ENCODE data around the gene JAKMIP2.
"Not testable (repeated sequence)": the region's sequence is repeated elsewhere in the genome, so short reads cannot be mapped to it uniquely, and the experiment has no call there.

JAKMIP2 gene

DNA sequence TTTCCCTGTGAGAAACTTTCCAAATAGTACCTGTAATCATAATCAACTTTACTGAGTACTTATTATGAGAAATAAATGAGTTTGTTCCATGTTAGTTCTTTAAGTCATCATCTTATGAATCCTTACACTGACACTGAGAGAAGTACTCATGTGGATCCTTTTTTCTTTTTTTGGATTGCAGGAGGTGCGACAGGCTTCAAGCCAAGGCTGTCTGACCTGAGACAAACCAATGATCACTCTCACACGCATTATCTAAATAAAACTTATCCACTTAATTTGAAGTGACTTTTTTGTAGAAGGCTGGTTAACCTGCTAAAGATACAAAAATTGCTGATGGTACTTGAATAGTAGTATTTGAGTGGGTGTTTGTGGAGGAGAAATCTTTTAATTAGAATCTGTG lies 39.5 kb downstream of the JAKMIP2 start:
- DNase-seq, result no peak

DNA sequence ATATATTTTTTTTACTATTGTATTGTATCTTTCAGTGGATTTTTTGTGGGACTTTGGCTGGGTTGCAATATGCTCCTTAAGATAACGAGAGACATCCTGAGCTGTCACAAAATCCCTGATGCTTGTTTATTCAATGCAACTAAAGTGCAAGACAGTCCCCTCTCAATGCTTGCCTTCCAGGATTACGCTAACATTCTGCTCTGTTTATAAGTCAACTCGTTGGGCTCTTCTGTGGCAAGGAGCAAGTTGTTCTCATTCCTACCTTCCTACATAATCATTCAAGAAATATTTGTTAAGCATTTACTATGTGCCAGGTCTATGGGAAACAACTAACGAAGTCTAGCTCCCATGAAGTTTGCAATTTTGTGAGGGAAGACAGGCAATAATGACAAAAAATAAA lies 40.4 kb downstream of the JAKMIP2 start:
- DNase-seq, result no peak

DNA sequence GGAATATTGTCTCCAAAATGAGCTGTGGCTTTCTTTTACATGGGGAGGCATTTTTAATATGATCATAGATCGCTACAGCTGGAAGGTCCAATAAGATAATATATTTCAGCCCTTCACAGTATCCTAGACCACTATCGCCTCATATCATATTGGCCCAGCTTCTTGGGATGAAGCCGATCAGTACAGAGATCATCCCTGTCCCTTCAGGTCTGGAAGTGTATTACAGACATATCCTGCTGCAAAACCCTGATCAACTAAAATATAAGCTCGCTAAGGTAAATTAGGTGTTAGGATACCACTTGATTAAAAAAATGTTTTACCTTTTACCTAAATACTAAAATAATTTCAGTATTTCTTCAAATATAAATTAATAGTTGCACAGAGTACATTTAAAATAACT lies 41.7 kb downstream of the JAKMIP2 start:
- no peak for DNase-seq

DNA sequence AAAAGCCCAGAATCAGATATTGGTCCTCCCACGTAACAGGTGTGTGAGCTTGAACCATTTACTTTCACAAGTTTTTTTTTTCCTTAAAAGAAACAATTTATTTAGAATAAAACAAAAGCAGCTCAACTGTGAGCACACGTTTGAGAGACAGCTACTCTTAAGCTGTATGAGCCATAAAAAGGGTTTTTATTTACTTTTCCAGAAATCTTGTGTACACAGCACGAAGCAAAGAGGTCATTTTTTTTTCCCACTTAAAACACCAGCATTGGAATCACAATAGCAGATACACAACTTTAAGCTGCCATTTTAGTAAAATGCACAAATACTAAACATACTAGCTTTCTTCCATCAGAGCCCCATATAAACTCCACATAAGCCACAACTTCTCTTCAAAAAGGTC lies 44.6 kb downstream of the JAKMIP2 start:
- no peak for DNase-seq

DNA sequence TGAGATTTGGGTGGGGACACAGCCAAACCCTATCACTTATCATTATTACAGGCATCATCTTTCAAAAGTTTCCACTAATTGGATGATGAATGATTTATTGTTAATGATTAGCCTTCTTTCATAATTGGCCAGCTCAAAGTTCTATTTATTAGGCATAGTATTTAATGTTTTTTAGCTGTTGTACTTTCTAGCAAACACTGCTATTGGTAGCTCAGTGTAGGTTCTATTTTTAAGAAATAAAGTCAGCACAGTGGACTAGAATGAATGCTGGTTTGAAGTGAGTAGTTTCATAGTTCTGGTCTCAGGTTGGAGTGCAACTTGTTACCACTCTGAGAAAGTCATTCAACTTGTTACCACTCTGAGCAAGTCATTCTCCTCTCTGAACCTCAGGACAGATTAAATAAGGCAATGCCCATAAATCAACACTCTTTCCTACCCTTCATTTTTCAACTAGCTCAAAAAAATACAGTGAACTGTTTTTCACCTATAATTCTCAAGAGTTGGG lies 46.9 kb downstream of the JAKMIP2 start:
- no peak for DNase-seq

DNA sequence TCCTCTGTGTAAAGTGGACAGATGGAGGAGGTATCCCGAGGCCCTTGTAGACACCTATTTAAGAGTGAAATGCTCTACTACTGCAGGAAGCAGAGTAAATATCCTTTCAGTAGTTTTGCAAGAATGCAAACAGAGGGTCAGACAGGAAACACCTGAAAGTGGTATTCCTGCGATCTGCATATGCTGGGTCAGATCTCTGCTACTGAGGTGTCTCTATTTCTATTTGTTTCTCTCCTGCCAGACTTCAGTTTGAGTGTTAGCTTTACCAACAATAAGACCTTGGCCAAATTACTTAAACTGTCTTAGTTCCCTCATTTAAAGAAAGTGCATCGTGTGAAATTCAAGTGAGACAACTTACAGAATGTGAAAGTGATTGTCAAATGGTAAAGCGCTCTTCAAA lies 47.6 kb downstream of the JAKMIP2 start:
- no peak for DNase-seq

DNA sequence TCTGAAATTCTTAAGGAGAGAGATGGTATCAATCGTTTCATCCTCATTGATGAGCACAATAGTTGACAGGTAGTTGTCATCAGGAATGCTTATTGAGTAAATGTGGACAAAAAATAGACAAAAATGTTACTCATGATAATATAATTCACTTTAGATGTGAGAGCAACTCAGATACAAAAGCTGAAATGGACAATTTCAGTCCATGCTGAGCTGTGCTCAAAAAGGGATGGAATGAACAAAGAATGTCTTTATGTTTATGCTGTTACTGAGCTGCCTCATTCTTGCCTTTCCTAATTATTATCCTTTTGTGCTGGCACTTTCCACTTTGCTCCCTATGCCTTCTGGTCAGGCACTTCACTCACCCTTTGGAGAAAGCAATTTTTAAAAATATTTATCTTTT lies 49.5 kb downstream of the JAKMIP2 start:
- DNase-seq, result no peak

DNA sequence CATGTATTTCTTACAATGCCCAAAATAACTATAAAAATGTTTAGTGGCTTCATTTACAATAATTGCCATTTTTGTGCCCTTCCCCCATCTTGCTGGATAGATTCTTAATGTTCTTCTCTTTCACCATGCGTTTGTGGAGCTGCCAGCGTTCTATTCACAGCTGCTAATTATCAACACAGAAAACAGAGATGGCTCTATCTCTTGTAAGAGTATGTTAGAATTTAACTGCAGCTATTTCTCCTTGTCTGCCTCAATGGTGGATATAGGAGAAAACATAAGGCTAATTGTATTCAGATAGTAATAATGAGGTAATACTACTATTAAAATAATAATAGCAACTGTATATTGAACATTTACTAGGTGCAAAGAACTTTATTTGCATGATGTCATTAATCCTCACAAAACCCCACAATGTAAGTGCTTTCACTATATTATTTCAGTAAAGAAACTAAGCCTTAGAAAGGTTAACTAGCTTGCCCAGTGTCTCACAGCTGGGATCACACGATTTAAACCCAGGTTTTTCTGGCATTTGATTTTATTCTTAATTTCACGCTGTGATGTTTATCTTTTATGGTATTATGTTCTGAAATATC lies 50.1 kb downstream of the JAKMIP2 start:
- DNase-seq, result no peak

DNA sequence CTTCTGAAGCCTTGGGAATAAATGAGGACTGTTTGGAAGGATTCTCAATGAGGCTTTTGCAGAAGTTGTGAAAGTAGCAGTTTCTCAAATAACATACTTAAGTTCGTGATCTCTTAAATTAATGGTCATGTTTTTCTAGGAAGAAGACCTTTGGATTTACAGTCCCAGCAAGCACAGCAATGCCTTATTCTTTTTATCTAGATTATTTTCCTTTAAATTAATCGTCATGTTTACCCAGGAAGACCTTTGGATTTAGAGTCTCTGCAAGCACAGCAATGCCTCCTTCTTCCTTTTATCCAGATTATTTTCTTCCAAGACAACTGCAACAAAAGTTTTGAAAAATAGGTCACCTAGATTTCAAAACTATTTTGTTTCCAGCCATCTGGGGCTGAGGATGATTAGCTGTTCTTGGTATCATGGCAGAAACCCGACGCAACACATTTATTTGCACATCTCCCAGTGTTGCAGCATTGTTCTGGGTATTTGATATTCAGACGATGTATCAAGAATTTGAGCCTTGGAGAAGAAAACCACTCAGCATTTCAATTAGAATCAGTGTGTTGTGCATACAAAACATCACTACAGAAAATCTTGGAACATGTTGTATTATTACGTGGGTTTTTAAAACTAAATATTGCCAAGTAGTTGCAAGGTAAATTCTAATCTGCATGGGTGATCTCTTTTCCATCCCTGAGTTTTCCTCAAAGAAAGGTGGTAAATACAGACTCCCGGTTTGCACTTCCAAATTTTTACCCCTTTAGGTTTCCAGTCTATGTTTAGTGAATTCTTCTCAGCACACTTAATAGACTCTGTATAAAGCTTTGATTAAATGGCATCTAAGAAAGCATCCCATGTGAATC lies 50.9 kb downstream of the JAKMIP2 start:
- DNase-seq, result no peak

DNA sequence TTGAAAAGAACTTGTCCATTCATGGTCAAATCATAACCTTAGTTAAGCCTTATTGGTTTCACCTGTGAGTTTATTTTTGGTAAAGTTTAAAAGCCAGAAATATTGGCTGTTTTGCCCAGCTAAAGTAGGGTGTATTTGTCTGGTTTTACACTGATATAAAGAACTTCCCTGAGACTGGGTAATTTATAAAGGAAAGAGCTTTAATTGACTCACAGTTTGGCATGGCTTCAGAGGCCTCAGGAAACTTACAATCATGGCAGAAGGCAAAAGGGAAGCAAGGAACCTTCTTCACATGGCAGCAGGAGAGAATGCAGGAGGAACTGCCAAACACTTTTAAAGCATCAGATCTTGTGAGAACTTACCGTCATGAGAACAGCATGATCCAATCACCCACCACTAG lies 55.3 kb downstream of the JAKMIP2 start:
- no peak for DNase-seq

DNA sequence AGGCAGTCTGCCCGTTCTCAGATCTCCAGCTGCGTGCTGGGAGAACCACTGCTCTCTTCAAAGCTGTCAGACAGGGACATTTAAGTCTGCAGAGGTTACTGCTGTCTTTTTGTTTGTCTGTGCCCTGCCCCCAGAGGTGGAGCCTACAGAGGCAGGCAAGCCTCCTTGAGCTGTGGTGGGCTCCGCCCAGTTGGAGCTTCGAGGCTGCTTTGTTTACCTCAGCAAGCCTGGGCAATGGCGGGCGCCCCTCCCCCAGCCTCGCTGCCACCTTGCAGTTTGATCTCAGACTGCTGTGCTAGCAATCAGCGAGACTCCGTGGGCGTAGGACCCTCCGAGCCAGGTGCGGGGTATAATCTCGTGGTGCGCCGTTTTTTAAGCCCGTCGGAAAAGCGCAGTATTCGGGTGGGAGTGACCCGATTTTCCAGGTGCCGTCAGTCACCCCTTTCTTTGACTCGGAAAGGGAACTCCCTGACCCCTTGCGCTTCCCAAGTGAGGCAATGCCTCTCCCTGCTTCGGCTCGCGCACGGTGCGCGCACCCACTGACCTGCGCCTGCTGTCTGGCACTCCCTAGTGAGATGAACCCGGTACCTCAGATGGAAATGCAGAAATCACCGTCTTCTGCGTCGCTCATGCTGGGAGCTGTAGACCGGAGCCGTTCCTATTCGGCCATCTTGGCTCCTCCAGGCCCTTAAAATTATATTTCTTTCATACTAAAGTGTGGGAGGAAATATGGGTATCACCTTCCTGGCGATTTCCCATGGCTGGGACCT lies 61.2 kb downstream of the JAKMIP2 start:
- DNase-seq, result not testable (repeated sequence)

DNA sequence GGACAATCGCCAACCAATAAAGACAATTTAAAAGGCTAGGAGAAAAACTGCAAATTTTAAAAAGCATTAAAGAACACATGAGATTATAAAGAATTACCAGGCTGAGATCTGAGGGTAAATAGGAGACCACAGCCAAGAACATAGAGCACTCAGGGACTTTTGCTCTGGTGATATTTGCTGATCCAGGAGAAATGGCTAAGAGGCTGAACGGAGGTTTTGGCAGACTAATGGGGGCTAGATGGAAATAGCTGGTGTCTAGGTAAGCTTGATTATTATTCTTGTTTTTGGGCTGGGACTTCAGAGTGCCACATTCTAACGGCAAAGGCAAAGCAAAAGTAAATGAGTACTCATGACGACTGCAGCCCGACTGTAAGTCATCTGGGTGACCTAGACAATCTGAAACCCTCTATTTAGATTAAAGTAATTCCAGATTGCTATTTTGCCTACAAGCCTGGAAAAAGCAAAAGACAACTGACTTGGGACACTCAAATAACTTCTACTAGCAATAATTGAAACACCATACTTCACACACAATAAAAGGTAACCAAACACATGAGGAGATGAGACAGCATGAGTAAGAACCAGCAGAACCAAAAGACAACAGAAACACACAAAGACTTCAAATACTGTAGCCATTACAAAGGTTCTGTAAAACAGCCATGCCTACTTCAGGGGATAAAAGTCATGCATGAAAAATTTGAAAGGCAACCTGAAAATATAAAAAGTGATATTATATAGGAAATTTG lies 68.8 kb downstream of the JAKMIP2 start:
- DNase-seq, result no peak

DNA sequence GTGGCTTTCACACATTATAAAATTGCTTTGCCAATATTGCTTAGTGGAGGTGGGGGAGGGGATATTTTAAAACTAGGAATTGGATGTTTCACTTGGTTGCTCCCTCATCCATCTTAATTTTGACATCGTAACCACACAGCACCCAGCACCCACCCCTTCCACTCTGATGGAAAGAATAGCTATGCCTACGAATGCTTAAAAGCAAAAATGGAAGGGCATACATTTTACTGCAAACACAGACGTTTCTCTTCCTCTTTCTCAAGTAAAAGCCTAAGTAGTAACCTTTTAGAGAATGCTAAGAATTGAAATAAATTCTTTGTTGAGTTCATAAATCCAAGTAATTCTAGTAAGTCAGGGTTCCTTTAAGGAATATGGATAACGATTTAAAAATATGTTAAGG lies 69.9 kb downstream of the JAKMIP2 start:
- DNase-seq, result no peak

DNA sequence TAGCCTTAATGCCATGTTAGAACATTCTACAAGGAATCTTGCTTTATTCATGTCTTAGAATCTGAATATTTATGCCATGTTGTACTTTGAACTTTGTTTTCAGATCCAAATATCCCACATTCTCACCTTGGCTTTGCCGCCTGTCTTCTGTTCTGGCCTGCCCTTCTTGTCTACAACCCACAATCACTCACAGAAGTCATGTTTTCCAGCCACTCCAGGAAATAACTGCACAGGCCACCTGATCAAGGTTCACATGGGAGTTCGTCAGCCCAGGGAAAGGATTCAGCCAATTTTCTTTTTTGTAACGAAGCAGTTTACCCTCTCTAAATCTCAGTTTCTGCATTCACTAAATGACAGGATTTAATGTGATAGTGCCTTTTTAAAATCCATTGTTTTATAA lies 70.5 kb downstream of the JAKMIP2 start:
- no peak for DNase-seq

DNA sequence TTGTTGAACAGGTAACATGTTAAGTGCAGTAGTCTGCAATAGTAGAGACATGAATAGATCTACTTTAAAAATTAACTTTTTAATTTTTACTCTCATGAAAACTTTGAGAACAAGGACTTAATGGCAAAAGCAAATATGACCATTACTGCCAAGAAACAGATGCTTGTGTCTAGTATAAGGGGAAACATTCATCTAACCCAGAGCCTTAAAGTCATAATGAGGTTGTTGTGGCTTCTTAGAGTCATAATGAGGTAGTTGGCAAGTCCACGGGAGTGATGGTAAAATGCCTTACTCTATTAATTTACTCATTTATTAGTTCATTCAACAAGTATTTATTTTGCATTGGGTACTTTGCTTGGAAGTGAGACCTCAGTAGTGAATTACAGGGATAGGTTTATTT lies 71.5 kb downstream of the JAKMIP2 start:
- no peak for DNase-seq

DNA sequence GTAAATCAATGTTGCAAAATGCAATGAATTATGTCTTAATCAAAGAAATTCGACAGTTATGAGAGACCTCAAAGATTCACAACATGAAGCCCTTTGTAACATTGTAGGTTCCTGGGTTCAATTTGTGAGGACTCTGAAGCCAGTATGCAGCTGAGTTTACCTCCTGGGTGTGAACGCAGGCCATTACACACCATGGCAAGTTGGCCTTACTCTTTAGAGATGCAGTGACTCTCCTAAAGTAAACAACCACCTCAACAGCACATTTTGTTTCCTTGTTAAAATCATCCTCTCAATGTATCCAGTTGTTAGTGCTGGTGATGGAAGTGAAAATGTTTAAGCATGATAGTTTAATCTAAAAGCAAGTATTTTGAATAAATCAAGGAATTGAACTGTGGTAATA lies 73.8 kb downstream of the JAKMIP2 start:
- no peak for DNase-seq

DNA sequence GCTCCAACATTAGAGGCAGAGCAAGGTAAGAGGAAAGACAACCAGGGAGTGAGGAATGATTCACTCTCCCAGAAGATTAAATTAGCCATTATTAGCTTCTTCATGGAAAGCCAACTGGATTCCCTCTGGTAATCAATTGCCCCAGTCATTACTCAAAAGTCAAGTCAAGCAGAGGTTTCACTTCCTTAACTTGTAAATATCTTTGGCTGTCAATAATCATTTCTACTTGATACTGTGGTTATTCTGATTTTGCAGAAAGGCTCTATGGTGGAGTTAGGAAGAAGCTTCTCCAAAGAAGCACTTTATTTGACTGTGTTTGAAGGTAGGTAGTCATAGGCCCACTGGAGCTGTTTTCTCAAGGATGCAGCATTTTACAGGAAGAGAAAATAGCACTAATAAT lies 78.0 kb downstream of the JAKMIP2 start:
- DNase-seq, result no peak

DNA sequence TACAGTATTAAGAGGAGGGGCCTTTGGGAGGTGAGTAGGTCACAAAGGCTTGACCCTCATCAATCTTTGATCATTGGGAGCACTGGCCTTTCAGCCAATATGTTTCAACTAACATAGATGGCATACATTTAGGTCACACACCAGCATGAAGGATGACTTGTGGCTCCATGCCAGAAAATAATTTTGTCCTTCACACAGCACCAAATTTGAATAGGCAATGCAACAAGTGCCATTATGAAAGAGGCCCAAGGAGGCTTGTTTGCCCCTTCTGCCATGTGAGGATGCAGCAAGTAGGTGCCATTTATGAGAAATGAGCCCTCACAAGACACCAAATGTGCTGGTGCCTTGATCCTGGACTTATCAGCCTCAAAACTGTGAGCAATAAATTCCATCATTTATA lies 81.1 kb downstream of the JAKMIP2 start:
- no peak for DNase-seq

DNA sequence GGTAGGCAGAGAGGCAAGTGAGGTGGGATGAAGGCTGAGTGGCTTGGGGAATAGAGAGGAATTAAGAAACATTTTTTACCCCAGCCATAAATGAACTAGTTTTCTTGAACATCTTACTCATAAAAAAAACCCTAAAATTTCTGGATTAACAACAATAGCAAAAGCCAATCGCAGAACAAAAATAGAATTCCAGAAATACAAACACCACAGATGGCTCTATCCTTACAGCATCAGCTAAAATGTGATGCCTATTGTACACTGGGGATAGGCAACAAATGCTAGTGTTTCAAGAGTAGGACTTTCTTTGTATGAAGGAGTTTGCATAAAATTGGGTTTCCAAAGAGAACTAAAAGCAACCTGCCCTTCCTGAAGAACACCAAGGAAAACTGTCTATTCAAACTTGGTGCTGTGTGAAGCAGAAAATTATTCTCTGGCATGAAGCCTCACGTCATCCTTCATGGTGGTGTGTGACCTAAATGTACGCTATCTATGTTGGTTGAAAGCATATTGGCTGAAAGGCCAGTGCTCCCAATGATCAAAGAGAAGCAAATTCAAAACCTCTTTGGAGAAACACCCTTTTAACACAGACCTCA lies 82.9 kb downstream of the JAKMIP2 start:
- no peak for DNase-seq

DNA sequence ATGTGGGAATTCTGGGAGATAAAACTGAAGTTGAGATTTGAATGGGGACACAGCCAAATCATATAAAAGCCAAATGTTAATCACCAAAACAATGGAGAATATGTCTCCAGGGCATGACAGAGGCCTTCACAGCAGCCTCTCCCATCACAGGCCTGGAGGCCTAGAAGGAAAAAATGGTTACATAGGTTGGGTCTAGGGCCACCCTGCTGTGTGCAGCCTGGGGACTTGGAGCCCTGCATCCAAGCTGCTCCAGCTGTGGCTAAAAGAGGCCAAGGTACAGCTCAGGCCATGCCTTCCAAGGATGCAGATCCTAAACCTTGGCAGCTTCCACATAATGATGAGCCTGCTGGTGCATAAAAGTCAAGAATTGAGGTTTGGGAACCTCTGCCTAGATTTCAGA lies 85.1 kb downstream of the JAKMIP2 start:
- DNase-seq, result no peak

DNA sequence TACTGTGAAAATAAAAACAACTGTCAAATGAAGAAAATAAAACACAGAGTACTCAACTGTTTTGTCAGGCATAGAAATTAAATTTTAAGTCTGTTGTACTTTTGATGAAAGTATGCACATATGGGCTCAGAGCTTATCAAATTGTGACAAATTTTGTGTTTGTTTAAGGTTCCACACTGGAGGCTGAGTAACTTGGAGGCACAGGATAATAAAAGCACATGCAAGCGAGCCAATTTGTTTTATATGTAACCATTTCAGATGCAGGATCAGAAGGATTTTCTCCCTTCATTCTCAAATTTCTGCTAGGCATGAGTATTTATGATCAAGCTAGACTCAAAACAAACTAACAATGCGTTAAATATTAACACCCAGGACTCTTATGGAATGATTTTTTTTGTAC lies 87.8 kb downstream of the JAKMIP2 start:
- no peak for DNase-seq

DNA sequence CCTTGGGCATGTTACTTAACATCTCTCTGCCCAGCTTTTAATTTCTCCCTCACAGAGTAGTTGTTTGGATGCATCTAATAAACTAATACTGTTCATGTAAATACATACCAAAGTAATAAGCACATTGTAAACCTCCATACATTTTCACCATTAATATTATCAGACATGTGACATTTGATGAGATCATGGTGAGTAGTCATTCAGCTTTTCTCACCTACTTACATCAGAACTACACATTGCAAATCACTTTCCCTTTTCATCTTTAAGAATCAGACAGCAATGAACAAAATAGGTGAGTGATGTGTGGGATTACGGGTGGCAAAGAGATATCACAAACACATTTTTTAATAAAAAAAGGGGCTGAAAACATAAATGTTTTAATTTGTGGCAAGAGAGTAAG lies 89.3 kb downstream of the JAKMIP2 start:
- DNase-seq, result no peak

DNA sequence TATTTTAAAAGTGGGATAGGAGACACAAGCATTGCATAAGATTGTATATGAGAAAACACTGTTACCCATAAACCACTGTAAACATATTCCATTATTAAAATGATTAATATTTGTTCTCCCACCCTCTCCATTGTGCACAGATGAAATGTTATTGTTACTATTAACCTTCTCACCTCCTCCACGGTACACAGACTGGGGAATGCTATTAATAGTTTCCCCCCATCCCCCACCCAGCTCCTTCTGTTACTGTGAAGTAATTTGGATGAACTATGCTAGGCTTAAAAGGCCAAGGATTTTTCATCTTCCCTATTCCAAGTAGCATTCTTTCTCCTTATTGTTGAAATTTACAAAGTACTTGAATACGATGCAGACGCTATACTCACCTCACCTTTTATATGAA lies 91.4 kb downstream of the JAKMIP2 start:
- DNase-seq, result no peak

All from CD4-positive, alpha-beta T cell treated with Interleukin-6 for 4 hours (primary cell).